ENCODE data around the gene CDK5RAP1.

GRCh38 chr20:33351696-33352095, 49.6 kb downstream of the CDK5RAP1 start:
- TF ChIP-seq POLR2A (IDR thresholded peaks at IDR 0.05; ENCODE audit: low read depth, low read length) (no peak), TAF1 (IDR thresholded peaks at IDR 0.05; ENCODE audit: borderline replicate concordance, low read depth, low read length) (no peak)
